ENCODE measurements around the gene TOMM70. TPM values are rescaled to one million over a fixed set of nuclear protein-coding genes. Genes with fewer than 3 reads are reported as not detected.

The TOMM70 gene
- total and polyA plus RNA-seq, 10 of the 15 experiments (the other 5 are each of a cell fraction or from before 2014, with no cell fraction given): 12.7 to 64.1 (median 41.3) TPM

DNA sequence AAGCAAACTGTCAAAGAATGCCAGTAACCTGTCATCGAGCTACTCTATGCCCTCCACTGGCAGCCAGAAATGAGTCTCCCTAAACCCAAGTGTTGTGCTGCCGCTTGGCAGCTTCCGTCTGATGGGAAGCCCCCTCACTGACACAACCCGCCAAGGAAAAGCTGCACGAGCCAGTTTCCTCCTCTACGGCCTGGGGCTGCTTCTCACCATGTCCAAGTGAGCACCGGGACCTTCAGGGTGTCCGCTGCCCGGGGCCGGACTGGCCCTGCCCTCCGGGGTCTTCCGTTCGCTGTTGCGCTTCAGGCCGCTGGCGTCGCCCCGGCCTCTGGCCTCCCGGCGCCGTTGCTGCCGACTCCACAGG lies 490 bp downstream of the TOMM70 start (continued):
- TF ChIP-seq ASH2L (IDR thresholded peaks at IDR 0.05; ENCODE audit: borderline replicate concordance, low read depth): no peak
- TF ChIP-seq, protein P1, sequence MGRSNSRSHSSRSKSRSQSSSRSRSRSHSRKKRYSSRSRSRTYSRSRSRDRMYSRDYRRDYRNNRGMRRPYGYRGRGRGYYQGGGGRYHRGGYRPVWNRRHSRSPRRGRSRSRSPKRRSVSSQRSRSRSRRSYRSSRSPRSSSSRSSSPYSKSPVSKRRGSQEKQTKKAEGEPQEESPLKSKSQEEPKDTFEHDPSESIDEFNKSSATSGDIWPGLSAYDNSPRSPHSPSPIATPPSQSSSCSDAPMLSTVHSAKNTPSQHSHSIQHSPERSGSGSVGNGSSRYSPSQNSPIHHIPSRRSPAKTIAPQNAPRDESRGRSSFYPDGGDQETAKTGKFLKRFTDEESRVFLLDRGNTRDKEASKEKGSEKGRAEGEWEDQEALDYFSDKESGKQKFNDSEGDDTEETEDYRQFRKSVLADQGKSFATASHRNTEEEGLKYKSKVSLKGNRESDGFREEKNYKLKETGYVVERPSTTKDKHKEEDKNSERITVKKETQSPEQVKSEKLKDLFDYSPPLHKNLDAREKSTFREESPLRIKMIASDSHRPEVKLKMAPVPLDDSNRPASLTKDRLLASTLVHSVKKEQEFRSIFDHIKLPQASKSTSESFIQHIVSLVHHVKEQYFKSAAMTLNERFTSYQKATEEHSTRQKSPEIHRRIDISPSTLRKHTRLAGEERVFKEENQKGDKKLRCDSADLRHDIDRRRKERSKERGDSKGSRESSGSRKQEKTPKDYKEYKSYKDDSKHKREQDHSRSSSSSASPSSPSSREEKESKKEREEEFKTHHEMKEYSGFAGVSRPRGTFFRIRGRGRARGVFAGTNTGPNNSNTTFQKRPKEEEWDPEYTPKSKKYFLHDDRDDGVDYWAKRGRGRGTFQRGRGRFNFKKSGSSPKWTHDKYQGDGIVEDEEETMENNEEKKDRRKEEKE (IDR thresholded peaks at IDR 0.05): no peak

DNA sequence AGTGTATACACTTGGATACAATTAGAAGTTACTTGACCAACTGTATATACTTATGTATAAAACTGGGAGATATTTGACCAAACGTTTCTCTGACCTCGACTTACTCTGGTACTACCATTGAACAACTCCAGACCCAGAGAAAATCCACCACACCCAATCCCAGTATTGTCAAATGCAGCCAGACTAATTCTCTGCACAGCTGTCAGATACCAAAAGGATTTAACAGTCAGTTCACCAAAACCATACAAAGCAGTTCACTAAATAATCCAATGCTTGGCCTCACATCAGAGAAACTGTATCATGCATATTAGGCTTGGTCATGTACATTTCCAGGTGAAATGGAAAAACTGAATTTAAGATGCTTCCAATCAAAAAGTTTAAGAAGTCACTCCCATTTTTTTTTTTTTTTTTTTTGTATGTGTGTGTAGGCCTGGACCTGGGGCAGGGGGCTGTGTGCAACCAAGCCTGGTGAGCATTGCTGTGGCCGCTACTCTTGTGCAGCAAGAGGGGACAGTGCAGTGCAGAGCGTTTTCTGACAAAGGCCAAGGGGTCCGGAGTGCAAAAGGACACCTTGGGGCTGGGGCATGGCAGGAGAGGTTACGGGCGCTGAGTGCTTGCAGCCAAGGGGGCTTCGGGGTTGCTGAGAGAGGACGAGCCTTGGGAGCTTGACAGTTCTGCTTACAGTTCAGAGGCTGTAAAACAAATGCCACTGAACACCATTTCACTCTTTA lies 1.4 kb downstream of the TOMM70 start:
- no peak for DNase-seq (ENCODE audit: low read depth, low spot score)
- ATAC-seq: no peak
- Histone ChIP-seq H3K4me2 (ENCODE audit: control insufficient read depth, insufficient read depth) (peak overlapping the region; percentile 70), H3K27ac (ENCODE audit: control insufficient read depth, insufficient read depth) (peak overlapping the region; percentile 99; the same call in 1 of the 2 replicates), H3K79me2 (ENCODE audit: control insufficient read depth, insufficient read depth, low read length) (peaks cover 93% of the 10 kb centered on the region), H3K36me3 (ENCODE audit: control insufficient read depth in 2 of 2, insufficient read depth in 2 of 2, low read length in 1 of 2) (no peaks in the 10 kb centered on the region; a peak in 1 of 4 replicates), H3K4me1 (ENCODE audit: control insufficient read depth, insufficient read depth, low read length) (no peaks in the 10 kb centered on the region), H3K9ac (ENCODE audit: control insufficient read depth, insufficient read depth, low read length) (peak overlapping the region; percentile 81; the same call in 1 of the 2 replicates), H3K4me3 (peak overlapping the region; percentile 73), H2AFZ (ENCODE audit: control insufficient read depth, low read depth, low read length) (no peak overlapping the region), H3K27me3 (replicated peaks in 1 of 2; ENCODE audit: control insufficient read depth in 2 of 2, insufficient read depth in 2 of 2, low read length in 1 of 2) (no peaks in the 10 kb centered on the region), H4K20me1 (ENCODE audit: control insufficient read depth, insufficient read depth) (no peaks in the 10 kb centered on the region), H3K9me3 (replicated peaks; ENCODE audit: control insufficient read depth, insufficient read depth, low read length) (no peaks in the 10 kb centered on the region)
- intact Hi-C loops (cut with micrococcal nuclease; ENCODE audit: unreplicated experiment) (loop anchor here (2.0 to 5.0 kb wide), 2 partner anchors 193 to 311 kb away; no protein-coding TSS in a partner anchor), in situ Hi-C loops (cut with MboI) (no loop called here)
- no peak for TF ChIP-seq KDM1A (IDR thresholded peaks at IDR 0.05; ENCODE audit: borderline replicate concordance)
- TF ChIP-seq, protein P2, sequence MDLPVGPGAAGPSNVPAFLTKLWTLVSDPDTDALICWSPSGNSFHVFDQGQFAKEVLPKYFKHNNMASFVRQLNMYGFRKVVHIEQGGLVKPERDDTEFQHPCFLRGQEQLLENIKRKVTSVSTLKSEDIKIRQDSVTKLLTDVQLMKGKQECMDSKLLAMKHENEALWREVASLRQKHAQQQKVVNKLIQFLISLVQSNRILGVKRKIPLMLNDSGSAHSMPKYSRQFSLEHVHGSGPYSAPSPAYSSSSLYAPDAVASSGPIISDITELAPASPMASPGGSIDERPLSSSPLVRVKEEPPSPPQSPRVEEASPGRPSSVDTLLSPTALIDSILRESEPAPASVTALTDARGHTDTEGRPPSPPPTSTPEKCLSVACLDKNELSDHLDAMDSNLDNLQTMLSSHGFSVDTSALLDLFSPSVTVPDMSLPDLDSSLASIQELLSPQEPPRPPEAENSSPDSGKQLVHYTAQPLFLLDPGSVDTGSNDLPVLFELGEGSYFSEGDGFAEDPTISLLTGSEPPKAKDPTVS (IDR thresholded peaks at IDR 0.05; ENCODE audit: low read depth, low read length): no peak
- no peak for TF ChIP-seq NFYA (IDR thresholded peaks at IDR 0.05; ENCODE audit: borderline replicate concordance, low read depth, low read length)
- BruUV-seq (replicated peaks): TSS peak; percentile 61
- SMC1A ChIA-PET (ENCODE audit: uncharacterized antibody, unreplicated experiment): interaction anchor here (1.3 to 1.5 kb wide), 2 partner anchors 13 to 531 kb away, joined by 3 to 4 read pairs; no protein-coding TSS in a partner anchor
- WGBS (ENCODE audit: insufficient coverage, insufficient replicate concordance, low lambda C conversion rate, missing lambda C conversion rate): 71% methylated on average over 8 of the region's 9 CpGs
- POLR2A ChIA-PET: interaction anchor here (0.6 to 3.1 kb wide), 4 partner anchors 8 to 137 kb away, joined by 3 to 16 read pairs (median 8); partner anchors contain the start of gene NIT2
- RAD21 ChIA-PET (ENCODE audit: unreplicated experiment): interaction anchor here (1.0 kb wide), 1 partner anchor 63 kb away, joined by 3 read pairs; no protein-coding TSS in a partner anchor
- CTCF ChIA-PET: interaction anchor here (0.6 to 1.3 kb wide), 5 partner anchors 63 to 1425 kb away, joined by 3 to 8 read pairs (median 3); no protein-coding TSS in a partner anchor
- FAIRE-seq: no peak
